ENCODE data around the gene MTMR1. TPM values are rescaled to one million over a fixed set of nuclear protein-coding genes. Genes with fewer than 3 reads are reported as not detected.

The MTMR1 gene
- total RNA-seq, 4 donors from 2014 or later = 17.6 to 28.4 (median 24.6) TPM

DNA sequence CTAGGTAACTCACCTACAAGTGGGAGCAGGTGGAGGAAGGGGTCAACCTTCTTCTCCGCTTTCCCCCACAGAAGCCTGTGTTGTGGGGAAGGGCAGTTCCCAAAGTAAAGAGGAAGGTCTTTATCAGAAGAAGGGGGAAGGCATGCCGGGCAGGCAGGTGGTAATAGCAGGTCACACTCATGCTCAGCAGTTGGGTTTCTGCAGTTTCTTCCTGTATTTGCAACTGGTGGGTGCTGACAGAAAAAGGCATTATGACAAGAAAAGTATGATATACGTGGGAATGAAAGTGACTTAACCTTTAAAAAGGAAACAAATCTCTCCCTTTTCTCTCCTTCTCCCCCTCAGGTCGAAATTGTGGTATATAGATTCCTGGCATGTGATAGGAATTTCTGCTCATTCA lies 3.7 kb downstream of the MTMR1 start:
- no peak for DNase-seq
- Histone ChIP-seq H3K4me3 (replicated peaks in 1 of 3) (no peak overlapping the region), H3K36me3 (no peaks in the 10 kb centered on the region), H3K9me3 (no peaks in the 10 kb centered on the region), H3K27ac (no peak overlapping the region), H3K4me1 (peaks cover 0 to 10% of the 10 kb centered on the region in 2 donors), H3K27me3 (no peaks in the 10 kb centered on the region)
- TF ChIP-seq, protein P1, sequence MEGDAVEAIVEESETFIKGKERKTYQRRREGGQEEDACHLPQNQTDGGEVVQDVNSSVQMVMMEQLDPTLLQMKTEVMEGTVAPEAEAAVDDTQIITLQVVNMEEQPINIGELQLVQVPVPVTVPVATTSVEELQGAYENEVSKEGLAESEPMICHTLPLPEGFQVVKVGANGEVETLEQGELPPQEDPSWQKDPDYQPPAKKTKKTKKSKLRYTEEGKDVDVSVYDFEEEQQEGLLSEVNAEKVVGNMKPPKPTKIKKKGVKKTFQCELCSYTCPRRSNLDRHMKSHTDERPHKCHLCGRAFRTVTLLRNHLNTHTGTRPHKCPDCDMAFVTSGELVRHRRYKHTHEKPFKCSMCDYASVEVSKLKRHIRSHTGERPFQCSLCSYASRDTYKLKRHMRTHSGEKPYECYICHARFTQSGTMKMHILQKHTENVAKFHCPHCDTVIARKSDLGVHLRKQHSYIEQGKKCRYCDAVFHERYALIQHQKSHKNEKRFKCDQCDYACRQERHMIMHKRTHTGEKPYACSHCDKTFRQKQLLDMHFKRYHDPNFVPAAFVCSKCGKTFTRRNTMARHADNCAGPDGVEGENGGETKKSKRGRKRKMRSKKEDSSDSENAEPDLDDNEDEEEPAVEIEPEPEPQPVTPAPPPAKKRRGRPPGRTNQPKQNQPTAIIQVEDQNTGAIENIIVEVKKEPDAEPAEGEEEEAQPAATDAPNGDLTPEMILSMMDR (IDR thresholded peaks at IDR 0.05) = no peak
- TF ChIP-seq POLR2A (IDR thresholded peaks at IDR 0.05) = no peak
- intact Hi-C loops (cut with DNase I) = no loop called here
- WGBS, 2 donors = 78 to 87% methylated on average over 4 of the region's 4 CpGs

DNA sequence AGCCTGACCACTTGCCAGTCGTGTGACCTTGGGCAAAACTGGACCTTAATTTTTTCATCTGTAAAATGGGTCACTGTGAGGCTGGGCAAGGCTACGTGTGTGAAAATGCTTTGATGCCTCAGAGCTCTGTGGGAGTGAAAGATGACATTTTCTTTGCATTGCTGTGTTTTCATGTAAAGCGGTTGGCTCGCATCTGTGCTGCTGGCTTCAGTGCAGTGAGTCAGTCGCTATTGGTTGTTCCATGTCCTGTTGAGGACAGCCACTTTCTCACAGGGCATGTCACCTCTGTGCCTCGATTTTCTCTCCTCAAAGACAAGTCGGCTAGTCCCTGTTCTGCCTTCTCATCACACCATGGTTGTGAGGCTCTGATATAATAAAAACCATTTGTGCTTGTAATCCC lies 4.4 kb downstream of the MTMR1 start:
- intact Hi-C loops (cut with DNase I) = no loop called here
- Histone ChIP-seq H3K27ac (no peak overlapping the region), H3K4me1 (peaks cover 0 to 10% of the 10 kb centered on the region in 2 donors), H3K27me3 (no peaks in the 10 kb centered on the region), H3K9me3 (no peaks in the 10 kb centered on the region), H3K36me3 (no peaks in the 10 kb centered on the region), H3K4me3 (replicated peaks in 1 of 3) (no peak overlapping the region)
- TF ChIP-seq, protein P1 (IDR thresholded peaks at IDR 0.05) = no peak
- no peak for TF ChIP-seq POLR2A (IDR thresholded peaks at IDR 0.05)
- no peak for DNase-seq
- WGBS, 2 donors = 94 to 97% methylated on average over 7 of the region's 7 CpGs

DNA sequence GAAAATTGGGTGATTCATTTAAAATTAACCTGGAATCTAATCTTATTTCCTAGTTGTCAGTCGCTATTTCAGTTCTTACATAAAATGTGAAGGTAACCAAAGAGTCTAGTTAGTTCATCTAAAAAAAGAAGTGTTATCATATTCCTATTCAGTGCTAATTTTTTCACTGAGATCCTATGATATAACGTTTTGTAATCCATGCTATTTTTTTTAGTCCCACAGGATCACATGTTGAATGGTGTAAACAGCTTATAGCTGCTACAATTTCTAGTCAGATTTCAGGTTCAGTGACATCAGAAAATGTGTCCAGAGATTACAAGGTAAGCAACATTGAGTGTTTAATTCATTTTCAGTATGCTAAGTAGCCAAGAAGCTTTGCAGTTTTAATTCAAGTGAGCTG lies 5.8 kb downstream of the MTMR1 start:
- 67 to 74% methylated on average over 2 of the region's 2 CpGs for WGBS, 2 donors

DNA sequence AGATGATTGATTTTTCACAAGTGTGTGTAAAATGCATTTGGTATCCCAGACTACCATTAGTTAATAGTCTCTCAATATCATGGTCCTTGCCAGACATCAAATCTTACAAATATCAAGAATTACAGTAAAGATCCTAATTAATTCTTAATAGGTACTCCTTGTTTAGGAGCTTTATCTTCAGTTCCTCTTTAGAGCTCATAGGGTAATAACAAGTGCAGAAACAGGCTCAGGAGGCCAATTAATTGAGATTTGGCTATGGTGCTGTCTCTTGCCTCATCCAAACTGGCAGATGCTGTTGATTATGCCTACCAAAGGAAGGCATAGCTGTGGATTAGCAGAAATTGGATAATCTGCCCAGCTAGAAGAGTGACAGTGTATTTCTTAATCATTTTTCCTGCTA lies 6.9 kb downstream of the MTMR1 start:
- no peak for DNase-seq
- no peak overlapping the region for H3K4me3 ChIP-seq (replicated peaks in 1 of 3)
- TF ChIP-seq POLR2A (IDR thresholded peaks at IDR 0.05) = no peak
- TF ChIP-seq, protein P1 (IDR thresholded peaks at IDR 0.05) = no peak
- intact Hi-C loops (cut with DNase I) = no loop called here
- no peaks in the 10 kb centered on the region for H3K27me3 ChIP-seq
- H3K4me1 ChIP-seq = peaks cover 0 to 3% of the 10 kb centered on the region in 2 donors
- H3K27ac ChIP-seq = no peak overlapping the region
- H3K36me3 ChIP-seq = no peaks in the 10 kb centered on the region
- H3K9me3 ChIP-seq = no peaks in the 10 kb centered on the region

More for the DNA sequence above, 5.8 kb downstream of the MTMR1 start:
- Histone ChIP-seq H3K36me3 (no peaks in the 10 kb centered on the region), H3K27ac (no peak overlapping the region), H3K27me3 (no peaks in the 10 kb centered on the region), H3K4me1 (peaks cover 0 to 10% of the 10 kb centered on the region in 2 donors), H3K4me3 (replicated peaks in 1 of 3) (no peak overlapping the region), H3K9me3 (no peaks in the 10 kb centered on the region)
- no peak for DNase-seq
- intact Hi-C loops (cut with DNase I) = no loop called here
- TF ChIP-seq, protein P1 (IDR thresholded peaks at IDR 0.05) = no peak
- no peak for TF ChIP-seq POLR2A (IDR thresholded peaks at IDR 0.05)

DNA sequence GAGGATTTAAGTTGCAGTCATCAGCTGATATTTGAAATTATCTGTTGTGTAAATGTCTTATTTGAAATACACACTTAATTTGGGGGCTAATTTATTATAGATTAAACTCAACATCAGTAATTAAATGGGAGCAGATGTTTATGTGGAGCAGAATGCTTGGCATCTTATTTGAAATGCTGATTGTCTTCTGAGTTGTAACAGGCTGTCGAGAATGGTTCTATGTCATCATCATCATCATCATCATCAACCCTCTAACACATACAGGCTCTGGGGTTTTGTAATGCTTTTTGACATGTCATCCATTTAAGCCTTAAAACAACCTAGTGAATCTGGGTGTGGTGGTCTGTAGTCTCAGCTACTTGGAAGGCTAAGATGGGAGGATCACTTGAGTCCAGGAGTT lies 8.2 kb downstream of the MTMR1 start:
- DNase-seq = no peak
- Histone ChIP-seq H3K27ac (no peak overlapping the region), H3K27me3 (no peaks in the 10 kb centered on the region), H3K4me3 (replicated peaks in 1 of 3) (no peak overlapping the region), H3K9me3 (no peaks in the 10 kb centered on the region), H3K36me3 (no peaks in the 10 kb centered on the region), H3K4me1 (no peaks in the 10 kb centered on the region)
- WGBS, 2 donors = 83 to 100% methylated on average over 1 of the region's 1 CpG
- TF ChIP-seq, protein P1 (IDR thresholded peaks at IDR 0.05) = no peak
- TF ChIP-seq POLR2A (IDR thresholded peaks at IDR 0.05) = no peak
- intact Hi-C loops (cut with DNase I) = no loop called here
